Activated naive CD8-positive, alpha-beta T cell treated with anti-CD3 and anti-CD28 coated beads, Interleukin-2, amount 50 U/mL, for 24 hours (primary cell): ENCODE data around the gene SPATA21.
A peak's percentile ranks its signal among the peaks of the same experiment; 100 is the strongest.
"Not testable (repeated sequence)": the region's sequence is repeated elsewhere in the genome, so short reads cannot be mapped to it uniquely, and the experiment has no call there.

ENCODE experiments used
- ATAC-seq: fragments of 150-1000 bp; cut with Tn5 transposase; one replicate; pipeline ENCODE4 v1.10.0; 2021
- DNase-seq: peaks from one replicate; pipeline ENCODE4 v3.0.0; 2021
- H3K27ac Mint-ChIP-seq: one replicate; pipeline ENCODE4 v1.8.0; 2021; ENCODE audit warnings: mild to moderate bottlenecking, mixed read lengths
- H3K27me3 Mint-ChIP-seq: one replicate; pipeline ENCODE4 v1.8.0; 2021; ENCODE audit warnings: mixed read lengths
- H3K36me3 Mint-ChIP-seq: one replicate; pipeline ENCODE4 v1.8.0; 2021; ENCODE audit warnings: low read depth, mixed read lengths
- H3K4me1 Mint-ChIP-seq: one replicate; pipeline ENCODE4 v1.8.0; 2021; ENCODE audit warnings: mixed read lengths
- H3K4me3 Mint-ChIP-seq: one replicate; pipeline ENCODE4 v1.8.0; 2021; ENCODE audit warnings: mild to moderate bottlenecking, moderate library complexity, mixed read lengths
- H3K9me3 Mint-ChIP-seq: one replicate; pipeline ENCODE4 v1.8.0; 2021; ENCODE audit warnings: mixed read lengths

The SPATA21 gene

GRCh38 chr1:16436946-16437474, at the start of gene SPATA21:
TSS of gene SPATA21 (minus strand) at chr1:16437424. CDS start at chr1:16431371, 6,053 bp downstream.
- DNase-seq: no peak
- peaks cover 24% of the 10 kb centered on the region for H3K4me1 Mint-ChIP-seq
- no peaks in the 10 kb centered on the region for H3K9me3 Mint-ChIP-seq
- H3K27ac Mint-ChIP-seq: no peak within 1 kb of the TSS
- H3K36me3 Mint-ChIP-seq: no peaks in the 10 kb centered on the region
- H3K4me3 Mint-ChIP-seq: no peak within 1 kb of the TSS
- ATAC-seq: peak; percentile 25
- H3K27me3 Mint-ChIP-seq: no peaks in the 10 kb centered on the region

GRCh38 chr1:16487011-16487410, 49.8 kb upstream of the SPATA21 start:
- H3K4me1 Mint-ChIP-seq, H3K4me3 Mint-ChIP-seq, DNase-seq, H3K9me3 Mint-ChIP-seq, H3K27ac Mint-ChIP-seq, ATAC-seq, H3K36me3 Mint-ChIP-seq, H3K27me3 Mint-ChIP-seq: not testable (repeated sequence)

GRCh38 chr1:16486316-16486715, 49.1 kb upstream of the SPATA21 start:
- ATAC-seq, H3K36me3 Mint-ChIP-seq, DNase-seq, H3K9me3 Mint-ChIP-seq, H3K27ac Mint-ChIP-seq, H3K4me1 Mint-ChIP-seq, H3K4me3 Mint-ChIP-seq, H3K27me3 Mint-ChIP-seq: not testable (repeated sequence)

- Mint-ChIP-seq H3K36me3 (no peaks in the 10 kb centered on the region), H3K27ac (no peak overlapping the region)
Observed at GRCh38 chr1:16484931-16485330, 47.7 kb upstream of the SPATA21 start.

GRCh38 chr1:16484501-16484835, 47.2 kb upstream of the SPATA21 start:
- H3K36me3 Mint-ChIP-seq: no peaks in the 10 kb centered on the region
- no peak for ATAC-seq

More at GRCh38 chr1:16484931-16485330, 47.7 kb upstream of the SPATA21 start:
- Mint-ChIP-seq H3K4me1 (no peaks in the 10 kb centered on the region), H3K9me3 (no peaks in the 10 kb centered on the region), H3K27me3 (no peaks in the 10 kb centered on the region), H3K4me3 (no peak overlapping the region)
- DNase-seq (no peak), ATAC-seq (no peak)

GRCh38 chr1:16483639-16484500, 46.6 kb upstream of the SPATA21 start:
- not testable (repeated sequence) for H3K9me3 Mint-ChIP-seq, ATAC-seq, DNase-seq, H3K4me3 Mint-ChIP-seq, H3K27ac Mint-ChIP-seq, H3K36me3 Mint-ChIP-seq, H3K27me3 Mint-ChIP-seq, H3K4me1 Mint-ChIP-seq

More at GRCh38 chr1:16484501-16484835, 47.2 kb upstream of the SPATA21 start:
- no peak for DNase-seq
- no peaks in the 10 kb centered on the region for H3K4me1 Mint-ChIP-seq
- no peaks in the 10 kb centered on the region for H3K27me3 Mint-ChIP-seq
- no peaks in the 10 kb centered on the region for H3K9me3 Mint-ChIP-seq
- H3K27ac Mint-ChIP-seq: no peak overlapping the region
- H3K4me3 Mint-ChIP-seq: no peak overlapping the region

GRCh38 chr1:16483146-16483545, 45.9 kb upstream of the SPATA21 start:
- not testable (repeated sequence) for DNase-seq, H3K27ac Mint-ChIP-seq, H3K36me3 Mint-ChIP-seq, H3K9me3 Mint-ChIP-seq, H3K4me1 Mint-ChIP-seq, H3K4me3 Mint-ChIP-seq, ATAC-seq, H3K27me3 Mint-ChIP-seq

GRCh38 chr1:16478091-16478490, 40.9 kb upstream of the SPATA21 start:
- ATAC-seq: no peak
- Mint-ChIP-seq H3K9me3 (no peaks in the 10 kb centered on the region), H3K4me1 (peaks cover 4% of the 10 kb centered on the region), H3K27me3 (no peaks in the 10 kb centered on the region), H3K27ac (no peak overlapping the region), H3K4me3 (no peak overlapping the region), H3K36me3 (peaks cover 5% of the 10 kb centered on the region)
- DNase-seq: no peak

- not testable (repeated sequence) for H3K4me3 Mint-ChIP-seq, H3K27me3 Mint-ChIP-seq, H3K27ac Mint-ChIP-seq, DNase-seq, H3K36me3 Mint-ChIP-seq, H3K4me1 Mint-ChIP-seq, ATAC-seq, H3K9me3 Mint-ChIP-seq
Observed at GRCh38 chr1:16475771-16476770, 38.8 kb upstream of the SPATA21 start.

- not testable (repeated sequence) for H3K27ac Mint-ChIP-seq, H3K9me3 Mint-ChIP-seq, ATAC-seq, H3K4me1 Mint-ChIP-seq, H3K36me3 Mint-ChIP-seq, H3K4me3 Mint-ChIP-seq, H3K27me3 Mint-ChIP-seq, DNase-seq
Observed at GRCh38 chr1:16474891-16475290, 37.7 kb upstream of the SPATA21 start.

GRCh38 chr1:16474166-16474800, 37.1 kb upstream of the SPATA21 start:
- Mint-ChIP-seq H3K4me3 (no peak overlapping the region), H3K27me3 (no peaks in the 10 kb centered on the region), H3K4me1 (peaks cover 4% of the 10 kb centered on the region), H3K9me3 (no peaks in the 10 kb centered on the region), H3K27ac (no peak overlapping the region), H3K36me3 (peaks cover 5% of the 10 kb centered on the region)
- ATAC-seq (no peak), DNase-seq (no peak)

GRCh38 chr1:16468558-16468957, 31.3 kb upstream of the SPATA21 start:
- no peak for ATAC-seq
- H3K9me3 Mint-ChIP-seq: no peaks in the 10 kb centered on the region
- peaks cover 4% of the 10 kb centered on the region for H3K4me1 Mint-ChIP-seq
- H3K27me3 Mint-ChIP-seq: no peaks in the 10 kb centered on the region
- DNase-seq: no peak
- peaks cover 8% of the 10 kb centered on the region for H3K36me3 Mint-ChIP-seq
- no peak overlapping the region for H3K27ac Mint-ChIP-seq
- H3K4me3 Mint-ChIP-seq: no peak overlapping the region

GRCh38 chr1:16464917-16465625, 27.8 kb upstream of the SPATA21 start:
- H3K27ac Mint-ChIP-seq: no peak overlapping the region
- no peaks in the 10 kb centered on the region for H3K27me3 Mint-ChIP-seq
- H3K4me3 Mint-ChIP-seq: no peak overlapping the region
- peaks cover 17% of the 10 kb centered on the region for H3K36me3 Mint-ChIP-seq
- H3K9me3 Mint-ChIP-seq: no peaks in the 10 kb centered on the region
- ATAC-seq (no peak), DNase-seq (no peak)
- no peaks in the 10 kb centered on the region for H3K4me1 Mint-ChIP-seq
